Stimulated activated CD4-positive, alpha-beta T cell treated with anti-CD3 and anti-CD28 coated beads, TNF-alpha, amount 100 ng/mL, for 4 hours (primary cell): ENCODE data around the gene FBH1.

Experiments used
- DNase-seq, 3 experiments: peaks; one replicate each; pipeline ENCODE4 v3.0.0-alpha.2; 2020; ENCODE audit warnings: low read depth in 3 of 3

Gene FBH1

DNA sequence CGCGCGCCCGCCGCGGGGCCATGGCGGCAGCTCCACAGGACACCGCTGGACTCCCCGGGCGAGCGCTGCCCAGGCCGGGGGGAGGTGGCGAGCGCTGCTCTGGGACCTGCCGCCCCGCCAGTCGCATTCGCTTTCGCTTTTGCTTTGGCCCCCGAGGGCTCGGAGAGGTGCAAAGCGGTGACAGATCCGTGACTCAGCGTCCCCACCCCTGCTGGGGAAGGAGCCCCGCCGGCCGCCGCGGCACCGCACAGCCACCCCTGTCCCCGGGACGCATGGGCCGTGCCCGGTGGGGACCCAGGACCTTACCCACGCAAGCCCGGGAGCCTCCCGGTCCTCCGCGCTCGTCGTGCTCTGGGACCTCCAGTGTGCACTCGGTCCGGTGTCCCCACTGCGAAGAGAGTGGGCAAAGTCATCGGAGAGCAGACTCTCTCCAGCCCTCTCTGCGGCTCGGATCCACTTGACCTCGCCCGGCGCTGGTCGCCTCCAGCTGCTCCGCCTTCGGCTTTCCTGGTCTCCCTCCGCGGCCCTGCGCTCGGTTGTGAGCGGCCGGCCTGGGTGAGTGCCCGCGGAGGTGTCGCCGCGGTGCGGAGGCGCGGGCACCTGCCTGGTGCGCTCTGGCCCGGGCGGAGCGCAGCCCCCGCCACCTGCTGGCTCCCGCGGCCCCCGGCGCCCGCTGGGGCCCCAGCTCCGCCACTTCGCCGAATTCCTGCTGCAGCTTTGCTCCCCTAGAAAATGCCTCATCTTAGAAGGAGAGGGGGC, 87.6 kb downstream of the FBH1 start, which contains the start of gene IL15RA:
Gene IL15RA, minus strand, starts transcription at position 73 of the 759 bp plus-strand sequence. Its CDS starts 51 bp downstream, at position 22.
- peak; percentile 77 to 86 (median 82) for DNase-seq

DNA sequence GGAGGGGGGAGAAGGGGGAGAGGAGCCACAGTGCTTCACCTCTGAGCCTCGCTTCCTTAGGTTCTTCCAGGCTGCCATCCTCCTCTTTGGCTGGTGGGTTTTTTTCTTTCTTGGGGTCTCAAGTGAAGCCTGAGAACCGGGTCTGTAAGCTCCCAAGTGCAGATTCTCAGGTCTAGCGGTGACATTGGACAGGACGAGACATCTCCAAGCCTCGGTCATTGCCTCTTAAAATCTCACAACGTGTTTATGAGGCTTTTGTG, 88.1 kb downstream of the FBH1 start:
- no peak for DNase-seq

DNA sequence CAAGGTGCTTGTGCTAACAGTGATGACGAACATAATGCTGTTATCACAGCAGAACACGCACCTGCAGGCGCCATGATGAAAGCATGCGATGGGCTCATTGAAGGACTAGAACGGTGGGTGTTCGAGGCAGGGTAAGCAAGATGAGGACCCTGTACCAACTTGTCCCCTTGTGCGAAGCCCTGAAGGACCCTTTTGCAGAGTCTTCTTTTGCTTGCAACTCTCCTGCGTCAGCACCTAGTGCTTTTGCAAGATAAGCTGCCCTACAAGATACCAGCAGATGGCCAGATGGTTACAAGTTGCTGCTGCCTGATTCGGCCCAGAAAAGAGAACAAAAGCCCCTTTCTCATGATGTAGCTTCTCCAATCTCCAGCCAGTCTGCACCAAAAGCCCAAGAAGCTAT, 91.5 kb downstream of the FBH1 start:
- DNase-seq = no peak

DNA sequence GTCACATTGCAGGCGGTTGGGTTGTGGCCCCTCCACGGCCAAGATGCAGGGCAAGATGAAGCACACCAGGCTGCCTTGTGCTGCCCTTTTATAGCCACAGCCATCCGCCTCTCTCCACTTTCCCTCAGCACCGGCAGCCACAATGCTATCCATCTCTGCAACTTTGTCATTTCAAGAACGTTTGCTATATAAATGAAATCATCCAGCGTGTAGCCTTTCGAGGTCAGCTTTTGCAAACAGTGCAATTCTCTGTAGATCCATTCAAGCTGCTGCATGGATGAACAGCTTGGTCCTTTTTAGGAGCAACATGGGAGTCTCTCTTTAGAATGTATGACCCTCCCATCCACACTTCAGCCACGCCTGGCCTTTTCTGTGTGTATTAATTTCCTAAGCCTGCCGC, 93.7 kb downstream of the FBH1 start:
- DNase-seq = no peak

DNA sequence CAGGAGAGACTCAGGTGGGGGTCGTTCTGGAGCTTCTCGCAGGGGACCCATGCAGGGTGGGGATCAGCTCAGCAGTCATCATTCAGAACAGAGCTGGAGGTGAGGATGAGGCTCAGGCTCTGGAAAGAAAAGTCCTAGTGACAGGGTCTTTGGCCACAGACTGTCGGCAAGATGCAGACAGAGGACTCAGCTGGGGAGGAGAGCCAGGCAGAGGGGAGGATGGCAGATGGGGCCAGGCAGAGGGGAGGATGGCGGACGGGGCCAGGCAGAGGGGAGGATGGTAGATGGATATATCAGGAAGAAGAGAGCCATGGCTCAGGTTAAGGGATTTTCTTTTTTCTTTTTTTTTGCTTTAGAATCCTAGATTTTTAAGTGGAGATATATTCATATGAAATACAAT, 95.0 kb downstream of the FBH1 start:
- no peak for DNase-seq
